Epithelial cell of proximal tubule (primary cell): ENCODE data around the gene AMACR. TPM values are rescaled to one million over a fixed set of nuclear protein-coding genes. Genes with fewer than 3 reads are reported as not detected.
A peak's percentile ranks its signal among the peaks of the same experiment; 100 is the strongest.

Experiments
- DNase-seq: peaks from one replicate; pipeline ENCODE4 v3.0.0-alpha.2; 2011; ENCODE audit warnings: low read depth
- H3K4me3 ChIP-seq: 2 replicates; pipeline ENCODE4 v1.5.1; 2011; ENCODE audit warnings: low read depth, mild to moderate bottlenecking, low read length
- total RNA-seq: library from RNA; depleted of rRNA; stranded (reverse); fragments of >200 nt; gene quantifications from 2 replicates; pipeline ENCODE4 v1.2.3, GENCODE V29; 2015
- TF ChIP-seq, protein P1 (sequence below): conservative IDR thresholded peaks from 2 replicates; pipeline ENCODE4 v1.5.1; 2012; ENCODE audit warnings: low read depth, mild to moderate bottlenecking, low read length

The AMACR gene
- total RNA-seq, 1 donor from 2014 or later, result 6.4 TPM

GRCh38 chr5:34009610-34010009 is 1.8 kb upstream of the AMACR start:
- no peak overlapping the region for H3K4me3 ChIP-seq
- TF ChIP-seq, protein P1, sequence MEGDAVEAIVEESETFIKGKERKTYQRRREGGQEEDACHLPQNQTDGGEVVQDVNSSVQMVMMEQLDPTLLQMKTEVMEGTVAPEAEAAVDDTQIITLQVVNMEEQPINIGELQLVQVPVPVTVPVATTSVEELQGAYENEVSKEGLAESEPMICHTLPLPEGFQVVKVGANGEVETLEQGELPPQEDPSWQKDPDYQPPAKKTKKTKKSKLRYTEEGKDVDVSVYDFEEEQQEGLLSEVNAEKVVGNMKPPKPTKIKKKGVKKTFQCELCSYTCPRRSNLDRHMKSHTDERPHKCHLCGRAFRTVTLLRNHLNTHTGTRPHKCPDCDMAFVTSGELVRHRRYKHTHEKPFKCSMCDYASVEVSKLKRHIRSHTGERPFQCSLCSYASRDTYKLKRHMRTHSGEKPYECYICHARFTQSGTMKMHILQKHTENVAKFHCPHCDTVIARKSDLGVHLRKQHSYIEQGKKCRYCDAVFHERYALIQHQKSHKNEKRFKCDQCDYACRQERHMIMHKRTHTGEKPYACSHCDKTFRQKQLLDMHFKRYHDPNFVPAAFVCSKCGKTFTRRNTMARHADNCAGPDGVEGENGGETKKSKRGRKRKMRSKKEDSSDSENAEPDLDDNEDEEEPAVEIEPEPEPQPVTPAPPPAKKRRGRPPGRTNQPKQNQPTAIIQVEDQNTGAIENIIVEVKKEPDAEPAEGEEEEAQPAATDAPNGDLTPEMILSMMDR, result no peak
- DNase-seq, result no peak

GRCh38 chr5:34008802-34009201 is 952 bp upstream of the AMACR start:
- peak overlapping the region; percentile 82 for H3K4me3 ChIP-seq
- DNase-seq, result no peak
- TF ChIP-seq, protein P1, result no peak

DNA sequence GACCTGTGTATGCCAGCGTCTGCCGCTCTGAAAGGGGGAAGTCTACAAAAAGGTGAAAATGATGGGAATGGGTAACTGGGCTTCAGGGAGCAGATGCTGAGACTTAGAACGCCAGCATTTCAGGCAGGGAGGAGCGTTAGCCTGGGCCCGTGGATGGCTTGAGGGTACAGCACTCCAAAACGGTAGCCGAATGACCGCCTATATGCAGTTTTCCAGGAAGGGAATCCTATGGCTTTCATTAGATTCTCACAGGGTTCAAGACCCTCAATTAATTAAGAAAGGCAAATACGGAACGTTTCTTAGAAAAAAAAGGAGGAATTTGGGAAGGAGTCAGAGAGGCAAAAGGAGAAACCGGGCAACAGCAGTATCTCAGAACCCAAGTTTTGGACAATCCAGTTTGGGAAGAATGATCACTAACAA is 639 bp downstream of the AMACR start:
- H3K4me3 ChIP-seq, result peak overlapping the region; percentile 82
- TF ChIP-seq, protein P1, result no peak
- no peak for DNase-seq

DNA sequence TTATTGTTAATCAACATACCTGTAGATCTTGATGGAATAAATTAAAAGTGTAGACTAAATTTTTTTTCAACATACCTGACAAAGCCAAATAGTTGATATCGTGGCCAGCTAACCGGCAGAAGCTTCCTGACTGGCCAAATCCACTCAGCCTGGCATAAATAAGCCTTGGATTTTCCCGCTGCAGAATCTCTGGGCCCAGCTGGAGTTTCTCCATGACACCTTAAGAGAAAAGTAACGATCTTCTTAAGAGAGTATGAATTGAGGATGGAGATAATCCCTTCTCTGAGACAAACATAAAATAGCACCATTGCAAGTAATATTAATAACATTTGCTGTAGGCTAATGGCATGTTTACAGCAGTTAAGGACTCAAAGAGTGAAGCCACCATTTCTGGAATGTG is 2.2 kb downstream of the AMACR start:
- DNase-seq, result no peak
- TF ChIP-seq, protein P1, result no peak
- peak overlapping the region; percentile 82 for H3K4me3 ChIP-seq

GRCh38 chr5:34005211-34005610 is 2.6 kb downstream of the AMACR start:
- DNase-seq, result peak; percentile 88
- H3K4me3 ChIP-seq, result peak overlapping the region; percentile 82
- TF ChIP-seq, protein P1, result no peak

DNA sequence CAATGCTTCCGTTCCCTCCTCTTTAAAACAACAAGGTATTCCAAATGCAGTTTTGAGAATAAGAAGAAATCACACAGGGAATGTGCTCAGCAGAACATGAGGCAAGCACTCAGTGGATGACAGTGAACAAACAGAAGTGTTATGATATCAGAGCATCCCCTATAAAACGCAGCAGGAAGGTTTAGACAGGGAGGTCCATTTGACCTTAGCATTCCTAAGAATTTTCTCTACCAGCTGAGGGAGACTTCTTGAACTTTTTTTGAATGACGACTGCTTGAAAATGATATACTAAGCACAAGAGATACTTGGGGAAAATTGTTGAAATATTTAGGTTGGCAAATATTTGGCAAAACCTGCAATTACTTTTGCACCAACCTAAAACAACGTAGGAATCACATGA is 3.9 kb downstream of the AMACR start:
- peak overlapping the region; percentile 82 for H3K4me3 ChIP-seq
- TF ChIP-seq, protein P1, result no peak
- no peak for DNase-seq

GRCh38 chr5:34002629-34003328 is 5.1 kb downstream of the AMACR start:
- H3K4me3 ChIP-seq, result peak overlapping the region; percentile 82
- DNase-seq, result no peak
- TF ChIP-seq, protein P1, result no peak
